HEK293 (cell line): Measurements from ENCODE around the gene TULP1.

ENCODE experiments used
- CTCF ChIA-PET: fragments of 350-600 bp; formaldehyde crosslinking; extraction: SDS; loops from one replicate; lab custom pipeline; 2021; ENCODE audit warnings: antibody characterized with exemption; lab: Yijun Ruan, JAX
- POLR2A ChIA-PET: fragments of 300-600 bp; formaldehyde crosslinking; extraction: SDS; loops from one replicate; lab custom pipeline; 2020; ENCODE audit warnings: antibody characterized with exemption, inconsistent platforms; lab: Yijun Ruan, JAX
- H3K27ac ChIP-seq: fragments of 200-500 bp; sonication (Bioruptor generic); 2 replicates; pipeline ENCODE4 v1.5.1; 2014; ENCODE audit warnings: low read depth, low read length, control low read depth, inconsistent platforms; ENCODE audit errors: extremely low read depth
- H3K36me3 ChIP-seq, 2 experiments: fragments of 200-500 bp in 1 of 2; sonication (Bioruptor generic) in 1 of 2; 1 replicate in 1 of 2; 2 replicates in 1 of 2; pipeline ENCODE4 v1.5.1; 2014 to 2017; ENCODE audit warnings: inconsistent platforms in 2 of 2, low read length in 2 of 2; ENCODE audit not compliant: control insufficient read depth in 2 of 2, insufficient read depth in 1 of 2
- H3K4me1 ChIP-seq: fragments of 200-500 bp; sonication (Bioruptor generic); 2 replicates; pipeline ENCODE4 v1.5.1; 2014; ENCODE audit warnings: mild to moderate bottlenecking, low read length, inconsistent platforms; ENCODE audit not compliant: control insufficient read depth, insufficient read depth
- H3K4me3 ChIP-seq: 2 replicates; pipeline ENCODE4 v1.5.1; 2011; ENCODE audit warnings: low read depth, mild to moderate bottlenecking, control low read depth, low read length, moderate library complexity
- H3K9me3 ChIP-seq: fragments of 200-500 bp; sonication (Bioruptor generic); 2 replicates; pipeline ENCODE4 v1.5.1; 2014; ENCODE audit warnings: low read depth, low read length, inconsistent platforms; ENCODE audit not compliant: control insufficient read depth, insufficient read depth
- BCL11A ChIP-seq: fragments of 450-650 bp; formaldehyde crosslinking; IDR thresholded peaks from 2 replicates; pipeline ENCODE4 v1.5.1; 2016; ENCODE audit warnings: low read depth, missing biosample characterization, missing genetic modification characterization
- GLI4 ChIP-seq: fragments of 450-650 bp; formaldehyde crosslinking; IDR thresholded peaks from 2 replicates; pipeline ENCODE4 v1.5.1; 2016; ENCODE audit warnings: missing biosample characterization, missing genetic modification characterization
- GLIS1 ChIP-seq: fragments of 450-650 bp; formaldehyde crosslinking; IDR thresholded peaks from 2 replicates; pipeline ENCODE4 v1.5.1; 2016; ENCODE audit warnings: missing biosample characterization, missing genetic modification characterization
- MEIS1 ChIP-seq: sonication (generic); formaldehyde crosslinking; IDR thresholded peaks from 2 replicates; pipeline ENCODE4 v1.8.1; 2022; ENCODE audit warnings: missing genetic modification reagents, mild to moderate bottlenecking, borderline replicate concordance
- MYNN ChIP-seq: fragments of 450-650 bp; formaldehyde crosslinking; IDR thresholded peaks from 2 replicates; pipeline ENCODE4 v1.5.1; 2016; ENCODE audit warnings: missing biosample characterization, missing genetic modification characterization, borderline replicate concordance
- RBAK ChIP-seq: fragments of 450-650 bp; formaldehyde crosslinking; IDR thresholded peaks from 2 replicates; pipeline ENCODE4 v1.5.1; 2016; ENCODE audit warnings: missing biosample characterization, missing genetic modification characterization
- ZBTB48 ChIP-seq: fragments of 450-650 bp; formaldehyde crosslinking; IDR thresholded peaks from 2 replicates; pipeline ENCODE4 v1.5.1; 2016; ENCODE audit warnings: missing biosample characterization, missing genetic modification characterization
- ZBTB6 ChIP-seq: fragments of 450-650 bp; formaldehyde crosslinking; IDR thresholded peaks from 2 replicates; pipeline ENCODE4 v1.5.1; 2017; ENCODE audit warnings: missing biosample characterization, missing genetic modification characterization
- ZIC2 ChIP-seq: fragments of 450-650 bp; formaldehyde crosslinking; IDR thresholded peaks from 2 replicates; pipeline ENCODE4 v1.5.1; 2016; ENCODE audit warnings: missing biosample characterization, missing genetic modification characterization
- ZNF10 ChIP-seq: fragments of 450-650 bp; formaldehyde crosslinking; IDR thresholded peaks from 2 replicates; pipeline ENCODE4 v1.5.1; 2017; ENCODE audit warnings: missing biosample characterization, missing genetic modification characterization
- ZNF16 ChIP-seq: fragments of 450-650 bp; formaldehyde crosslinking; IDR thresholded peaks from 2 replicates; pipeline ENCODE4 v1.5.1; 2016; ENCODE audit warnings: low read depth, missing biosample characterization, missing genetic modification characterization
- ZNF221 ChIP-seq: fragments of 450-650 bp; formaldehyde crosslinking; IDR thresholded peaks from 2 replicates; pipeline ENCODE4 v1.5.1; 2017; ENCODE audit warnings: missing biosample characterization, missing genetic modification characterization, borderline replicate concordance
- ZNF514 ChIP-seq: fragments of 450-650 bp; formaldehyde crosslinking; IDR thresholded peaks from 2 replicates; pipeline ENCODE4 v1.5.1; 2016; ENCODE audit warnings: missing biosample characterization, missing genetic modification characterization
- ZNF555 ChIP-seq: fragments of 450-650 bp; formaldehyde crosslinking; conservative IDR thresholded peaks from 2 replicates; pipeline ENCODE4 v1.5.1; 2017; ENCODE audit warnings: missing biosample characterization, mild to moderate bottlenecking, missing genetic modification characterization, inconsistent platforms
- ZNF600 ChIP-seq: fragments of 450-650 bp; formaldehyde crosslinking; IDR thresholded peaks from 2 replicates; pipeline ENCODE4 v1.5.1; 2016; ENCODE audit warnings: missing biosample characterization, missing genetic modification characterization
- ZNF621 ChIP-seq: fragments of 450-650 bp; formaldehyde crosslinking; IDR thresholded peaks from 2 replicates; pipeline ENCODE4 v1.5.1; 2017; ENCODE audit warnings: missing biosample characterization, missing genetic modification characterization
- ZNF639 ChIP-seq: fragments of 450-650 bp; formaldehyde crosslinking; IDR thresholded peaks from 2 replicates; pipeline ENCODE4 v1.5.1; 2016; ENCODE audit warnings: missing biosample characterization, missing genetic modification characterization
- ZNF704 ChIP-seq: fragments of 450-650 bp; formaldehyde crosslinking; IDR thresholded peaks from 2 replicates; pipeline ENCODE4 v1.5.1; 2016; ENCODE audit warnings: missing biosample characterization, missing genetic modification characterization
- ZNF777 ChIP-seq: fragments of 450-650 bp; formaldehyde crosslinking; IDR thresholded peaks from 2 replicates; pipeline ENCODE4 v1.5.1; 2017; ENCODE audit warnings: missing biosample characterization, missing genetic modification characterization, borderline replicate concordance
- TF ChIP-seq, protein P1 (sequence below): sonication (generic); formaldehyde crosslinking; IDR thresholded peaks from 2 replicates; pipeline ENCODE4 v1.8.1; 2022; ENCODE audit warnings: mild to moderate bottlenecking, moderate library complexity, missing genetic modification reagents
- TF ChIP-seq, protein P2 (sequence below): fragments of 450-650 bp; formaldehyde crosslinking; optimal IDR thresholded peaks from 2 replicates; pipeline ENCODE3; 2016; ENCODE audit warnings: missing biosample characterization, mild to moderate bottlenecking, missing genetic modification characterization
- TF ChIP-seq, protein P3 (sequence below): fragments of 450-650 bp; formaldehyde crosslinking; IDR thresholded peaks from 2 replicates; pipeline ENCODE4 v1.5.1; 2016; ENCODE audit warnings: missing biosample characterization, missing genetic modification characterization
- TF ChIP-seq, protein P4 (sequence below): fragments of 450-650 bp; formaldehyde crosslinking; IDR thresholded peaks from 2 replicates; pipeline ENCODE4 v1.5.1; 2016; ENCODE audit warnings: missing biosample characterization, missing genetic modification characterization

TULP1 gene

DNA sequence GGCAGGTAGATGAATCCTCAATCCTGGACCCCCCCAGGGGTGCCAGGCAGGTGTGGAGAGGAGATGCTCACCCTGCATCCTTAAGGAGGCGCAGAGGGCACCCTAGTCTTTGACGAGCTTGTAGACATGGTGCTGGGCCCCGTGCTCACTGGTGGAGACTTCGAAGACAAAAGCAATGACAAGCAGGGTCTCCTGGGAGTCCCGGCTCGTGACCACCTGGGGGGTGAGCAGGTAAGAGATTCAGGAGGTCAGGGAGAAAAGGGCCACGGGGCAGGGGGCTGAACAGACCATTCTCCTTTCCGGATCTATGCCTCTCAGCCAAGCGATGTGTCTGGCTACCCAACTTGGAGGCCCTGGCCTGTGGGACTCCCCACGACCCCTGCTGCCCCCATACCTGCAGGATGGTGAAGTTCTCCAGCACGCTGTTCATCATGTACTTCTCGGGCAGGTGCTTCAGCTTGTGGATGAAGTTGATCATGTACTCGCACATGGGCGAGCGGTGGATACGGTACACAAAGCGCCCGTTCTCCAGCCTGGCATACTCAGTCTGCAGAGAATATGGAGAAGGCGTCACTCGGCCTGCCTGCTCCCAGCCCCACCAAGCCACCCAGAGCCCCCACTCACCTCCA is 37.6 kb downstream of the TULP1 start:
- Histone ChIP-seq H3K27ac (no peak overlapping the region), H3K9me3 (no peaks in the 10 kb centered on the region), H3K4me3 (no peak overlapping the region), H3K4me1 (no peaks in the 10 kb centered on the region), H3K36me3 (peaks cover 3 to 67% of the 10 kb centered on the region in 2 experiments; a peak in 2 of 3 replicates)
- ChIA-PET CTCF (interaction anchor here (0.7 to 0.8 kb wide), 2 partner anchors 12 to 133 kb away, joined by 3 read pairs; partner anchors contain the start of gene PPARD), POLR2A (interaction anchor here (1.0 to 9.5 kb wide), 2 partner anchors 10 to 21 kb away, joined by 4 to 198 read pairs; no protein-coding TSS in a partner anchor)
- TF ChIP-seq, protein P1, sequence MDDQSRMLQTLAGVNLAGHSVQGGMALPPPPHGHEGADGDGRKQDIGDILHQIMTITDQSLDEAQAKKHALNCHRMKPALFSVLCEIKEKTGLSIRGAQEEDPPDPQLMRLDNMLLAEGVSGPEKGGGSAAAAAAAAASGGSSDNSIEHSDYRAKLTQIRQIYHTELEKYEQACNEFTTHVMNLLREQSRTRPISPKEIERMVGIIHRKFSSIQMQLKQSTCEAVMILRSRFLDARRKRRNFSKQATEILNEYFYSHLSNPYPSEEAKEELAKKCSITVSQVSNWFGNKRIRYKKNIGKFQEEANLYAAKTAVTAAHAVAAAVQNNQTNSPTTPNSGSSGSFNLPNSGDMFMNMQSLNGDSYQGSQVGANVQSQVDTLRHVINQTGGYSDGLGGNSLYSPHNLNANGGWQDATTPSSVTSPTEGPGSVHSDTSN (CRISPR knock-in tag) = no peak
- TF ChIP-seq ZNF555 (tag by site-specific recombination) (no peak), MYNN (tag by site-specific recombination) (no peak), GLI4 (tag by site-specific recombination) (no peak), ZBTB6 (tag by site-specific recombination) (no peak), ZNF704 (tag by site-specific recombination) (no peak), BCL11A (tag by site-specific recombination) (no peak), ZIC2 (tag by site-specific recombination) (no peak), ZBTB48 (tag by site-specific recombination) (no peak), MEIS1 (CRISPR knock-in tag) (no peak), ZNF621 (tag by site-specific recombination) (no peak), ZNF777 (tag by site-specific recombination) (no peak), ZNF600 (tag by site-specific recombination) (no peak), ZNF16 (tag by site-specific recombination) (no peak)
- TF ChIP-seq, protein P2, sequence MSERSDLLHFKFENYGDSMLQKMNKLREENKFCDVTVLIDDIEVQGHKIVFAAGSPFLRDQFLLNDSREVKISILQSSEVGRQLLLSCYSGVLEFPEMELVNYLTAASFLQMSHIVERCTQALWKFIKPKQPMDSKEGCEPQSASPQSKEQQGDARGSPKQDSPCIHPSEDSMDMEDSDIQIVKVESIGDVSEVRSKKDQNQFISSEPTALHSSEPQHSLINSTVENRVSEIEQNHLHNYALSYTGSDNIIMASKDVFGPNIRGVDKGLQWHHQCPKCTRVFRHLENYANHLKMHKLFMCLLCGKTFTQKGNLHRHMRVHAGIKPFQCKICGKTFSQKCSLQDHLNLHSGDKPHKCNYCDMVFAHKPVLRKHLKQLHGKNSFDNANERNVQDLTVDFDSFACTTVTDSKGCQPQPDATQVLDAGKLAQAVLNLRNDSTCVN (tag by site-specific recombination) = no peak

DNA sequence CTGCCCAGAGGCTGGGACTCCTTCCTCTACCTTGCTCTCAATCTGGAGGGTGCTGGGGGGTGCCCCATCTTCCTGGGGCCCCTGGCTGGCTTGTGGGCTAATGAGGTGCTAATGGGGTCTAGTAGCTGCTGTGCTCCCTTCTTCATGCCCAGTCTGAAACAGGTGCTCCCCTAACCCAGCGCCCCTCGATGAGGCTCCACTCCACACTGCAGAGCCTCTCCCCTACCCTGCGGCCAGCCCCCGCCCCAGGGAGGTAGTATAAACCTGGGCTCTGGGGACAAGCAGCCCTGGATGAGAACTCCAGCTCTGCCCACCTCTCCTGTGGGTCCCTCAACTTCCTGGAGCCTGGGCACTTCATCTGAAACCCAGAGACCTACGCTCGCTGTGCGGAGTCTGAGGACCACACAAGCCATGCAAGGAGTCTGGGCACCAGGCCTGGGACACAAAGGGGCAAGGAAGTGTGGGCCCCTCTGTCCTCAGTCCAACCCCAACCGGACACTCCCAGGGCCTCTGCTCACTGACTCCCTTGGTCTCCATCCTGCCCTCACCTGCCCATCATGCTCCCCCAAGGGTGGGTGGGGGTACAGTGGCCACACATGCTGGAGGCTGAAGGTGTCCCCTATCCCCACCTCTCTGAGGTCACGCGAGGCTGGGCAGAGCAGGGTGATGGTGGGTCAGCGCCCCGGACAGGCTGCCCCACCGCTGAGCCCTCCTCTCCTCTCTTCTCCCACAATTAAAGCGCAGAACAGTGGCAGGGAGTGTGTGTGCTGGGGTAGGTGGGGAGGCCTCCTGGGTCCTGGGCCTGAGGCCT is 38.4 kb downstream of the TULP1 start:
- POLR2A ChIA-PET = interaction anchor here (0.6 to 9.5 kb wide), 9 partner anchors 11 to 206 kb away, joined by 3 to 198 read pairs (median 6); partner anchors contain the start of gene TEAD3
- no peaks in the 10 kb centered on the region for H3K9me3 ChIP-seq
- H3K36me3 ChIP-seq = peaks cover 7 to 73% of the 10 kb centered on the region in 2 experiments; a peak in 2 of 3 replicates
- no peak overlapping the region for H3K4me3 ChIP-seq
- no peaks in the 10 kb centered on the region for H3K4me1 ChIP-seq
- CTCF ChIA-PET = interaction anchor here (0.6 to 0.7 kb wide), 2 partner anchors 13 kb away, joined by 3 to 4 read pairs; no protein-coding TSS in a partner anchor
- peak overlapping the region; percentile 3; the same call in 1 of the 2 replicates for H3K27ac ChIP-seq
- TF ChIP-seq, protein P3, sequence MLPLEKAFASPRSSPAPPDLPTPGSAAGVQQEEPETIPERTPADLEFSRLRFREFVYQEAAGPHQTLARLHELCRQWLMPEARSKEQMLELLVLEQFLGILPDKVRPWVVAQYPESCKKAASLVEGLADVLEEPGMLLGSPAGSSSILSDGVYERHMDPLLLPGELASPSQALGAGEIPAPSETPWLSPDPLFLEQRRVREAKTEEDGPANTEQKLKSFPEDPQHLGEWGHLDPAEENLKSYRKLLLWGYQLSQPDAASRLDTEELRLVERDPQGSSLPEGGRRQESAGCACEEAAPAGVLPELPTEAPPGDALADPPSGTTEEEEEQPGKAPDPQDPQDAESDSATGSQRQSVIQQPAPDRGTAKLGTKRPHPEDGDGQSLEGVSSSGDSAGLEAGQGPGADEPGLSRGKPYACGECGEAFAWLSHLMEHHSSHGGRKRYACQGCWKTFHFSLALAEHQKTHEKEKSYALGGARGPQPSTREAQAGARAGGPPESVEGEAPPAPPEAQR (tag by site-specific recombination) = no peak
- TF ChIP-seq ZNF514 (tag by site-specific recombination) = no peak
- TF ChIP-seq GLIS1 = peak; percentile 46
- TF ChIP-seq ZNF10 = no peak
- TF ChIP-seq ZNF221 (tag by site-specific recombination) = no peak
- no peak for TF ChIP-seq ZNF639 (tag by site-specific recombination)
- TF ChIP-seq, protein P4, sequence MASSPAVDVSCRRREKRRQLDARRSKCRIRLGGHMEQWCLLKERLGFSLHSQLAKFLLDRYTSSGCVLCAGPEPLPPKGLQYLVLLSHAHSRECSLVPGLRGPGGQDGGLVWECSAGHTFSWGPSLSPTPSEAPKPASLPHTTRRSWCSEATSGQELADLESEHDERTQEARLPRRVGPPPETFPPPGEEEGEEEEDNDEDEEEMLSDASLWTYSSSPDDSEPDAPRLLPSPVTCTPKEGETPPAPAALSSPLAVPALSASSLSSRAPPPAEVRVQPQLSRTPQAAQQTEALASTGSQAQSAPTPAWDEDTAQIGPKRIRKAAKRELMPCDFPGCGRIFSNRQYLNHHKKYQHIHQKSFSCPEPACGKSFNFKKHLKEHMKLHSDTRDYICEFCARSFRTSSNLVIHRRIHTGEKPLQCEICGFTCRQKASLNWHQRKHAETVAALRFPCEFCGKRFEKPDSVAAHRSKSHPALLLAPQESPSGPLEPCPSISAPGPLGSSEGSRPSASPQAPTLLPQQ (tag by site-specific recombination) = peak; percentile 84
- TF ChIP-seq RBAK = no peak
